HS-27A (cell line): ENCODE data around the gene LRRC1.

Experiments used
- DNase-seq: peaks from one replicate; pipeline ENCODE4 v3.0.0-alpha.2; 2012; ENCODE audit warnings: low read depth, missing footprints

LRRC1 gene

GRCh38 chr6:53847796-53848314 lies 53.0 kb downstream of the LRRC1 start:
- DNase-seq: no peak

- no peak for DNase-seq
These were observed 55.7 kb downstream of the LRRC1 start for GRCh38 chr6:53850527-53850926.

GRCh38 chr6:53851561-53851960 lies 56.8 kb downstream of the LRRC1 start:
- no peak for DNase-seq

- DNase-seq: no peak
These were observed 58.0 kb downstream of the LRRC1 start for GRCh38 chr6:53852805-53853204.

GRCh38 chr6:53854843-53855567 lies 60.2 kb downstream of the LRRC1 start:
- no peak for DNase-seq

GRCh38 chr6:53855940-53856339 lies 61.1 kb downstream of the LRRC1 start:
- no peak for DNase-seq

- DNase-seq: no peak
These were observed 62.7 kb downstream of the LRRC1 start for GRCh38 chr6:53857318-53858094.

- no peak for DNase-seq
These were observed 63.4 kb downstream of the LRRC1 start for GRCh38 chr6:53858196-53858595.

- DNase-seq: no peak
These were observed 64.1 kb downstream of the LRRC1 start for GRCh38 chr6:53858913-53859312.

- no peak for DNase-seq
These were observed 65.7 kb downstream of the LRRC1 start for GRCh38 chr6:53860511-53860910.

- DNase-seq: no peak
These were observed 66.7 kb downstream of the LRRC1 start for GRCh38 chr6:53861518-53861917.

GRCh38 chr6:53862662-53863462 lies 68.1 kb downstream of the LRRC1 start:
- DNase-seq: no peak

GRCh38 chr6:53864781-53865180 lies 70.0 kb downstream of the LRRC1 start:
- DNase-seq: no peak

GRCh38 chr6:53866226-53866625 lies 71.4 kb downstream of the LRRC1 start:
- no peak for DNase-seq

- DNase-seq: no peak
These were observed 73.8 kb downstream of the LRRC1 start for GRCh38 chr6:53868626-53869025.

GRCh38 chr6:53869964-53870363 lies 75.2 kb downstream of the LRRC1 start:
- no peak for DNase-seq

- DNase-seq: no peak
These were observed 79.1 kb downstream of the LRRC1 start for GRCh38 chr6:53873922-53874321.

- DNase-seq: no peak
These were observed 80.2 kb downstream of the LRRC1 start for GRCh38 chr6:53874964-53875363.

GRCh38 chr6:53877151-53877550 lies 82.3 kb downstream of the LRRC1 start:
- DNase-seq: no peak

- no peak for DNase-seq
These were observed 84.0 kb downstream of the LRRC1 start for GRCh38 chr6:53878808-53879207.

GRCh38 chr6:53879608-53880007 lies 84.8 kb downstream of the LRRC1 start:
- DNase-seq: no peak

- DNase-seq: no peak
These were observed 92.5 kb downstream of the LRRC1 start for GRCh38 chr6:53887316-53887715.

GRCh38 chr6:53888931-53889330 lies 94.1 kb downstream of the LRRC1 start:
- no peak for DNase-seq
